GM21423 (cell line): ENCODE measurements around the gene OVOL2.
"Not testable (repeated sequence)": the region's sequence is repeated elsewhere in the genome, so short reads cannot be mapped to it uniquely, and the experiment has no call there.

Experiments used
- ATAC-seq: cut with Tn5 transposase; IDR thresholded peaks from one replicate; pipeline ENCODE4 v1.9.1; 2021; ENCODE audit warnings: mild to moderate bottlenecking, moderate library complexity; ENCODE audit not compliant: unreplicated experiment

OVOL2 gene

DNA sequence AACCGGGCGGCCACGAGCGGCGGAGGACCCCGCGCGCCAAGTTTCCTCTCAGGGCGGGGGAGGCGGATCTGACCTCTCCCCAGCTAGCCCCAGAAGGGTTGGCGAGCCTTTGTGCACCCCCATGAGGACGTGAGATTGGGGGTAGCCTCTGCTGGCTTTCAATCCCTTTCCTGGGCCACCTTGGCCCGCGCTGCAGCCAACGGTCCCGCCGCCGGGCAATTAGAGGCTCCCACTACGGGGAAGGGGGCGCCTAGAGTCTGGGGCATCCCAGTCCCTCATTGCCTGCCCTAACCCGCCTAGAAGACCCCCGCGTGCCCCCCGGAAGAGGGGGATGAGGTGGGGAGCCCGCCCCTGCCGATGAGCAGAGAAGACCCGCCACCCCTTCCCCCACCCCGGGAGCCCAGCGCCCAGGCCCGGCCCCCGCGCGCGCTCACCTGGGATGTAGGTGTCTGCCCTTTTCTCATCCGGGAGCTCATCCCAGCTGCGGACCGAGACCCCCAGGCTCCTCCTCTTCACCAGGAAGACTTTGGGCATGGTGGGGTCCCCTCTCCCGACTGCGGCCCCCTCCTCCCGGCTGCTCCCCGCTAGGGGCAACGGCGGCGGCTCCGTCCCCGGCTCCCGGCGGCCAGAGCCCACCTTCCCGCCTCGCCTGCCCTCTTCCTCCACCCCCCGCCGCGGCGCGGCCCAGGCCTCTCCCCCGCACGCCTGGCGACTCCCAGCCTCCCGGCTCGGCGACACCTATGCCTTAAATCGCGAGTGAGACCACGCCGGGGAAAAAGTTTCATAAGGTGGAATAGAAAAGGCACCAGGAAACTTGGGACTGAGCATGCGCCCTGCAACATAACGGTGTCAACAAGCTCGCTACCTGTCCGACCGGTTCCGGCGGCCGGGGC is at the start of gene OVOL2:
OVOL2 (minus strand) TSS at position 816 of the 893 bp plus-strand sequence; CDS start at position 534, 282 bp downstream.
- no peak for ATAC-seq

GRCh38 chr20:18103497-18103896 is 45.8 kb upstream of the OVOL2 start:
- ATAC-seq = no peak

DNA sequence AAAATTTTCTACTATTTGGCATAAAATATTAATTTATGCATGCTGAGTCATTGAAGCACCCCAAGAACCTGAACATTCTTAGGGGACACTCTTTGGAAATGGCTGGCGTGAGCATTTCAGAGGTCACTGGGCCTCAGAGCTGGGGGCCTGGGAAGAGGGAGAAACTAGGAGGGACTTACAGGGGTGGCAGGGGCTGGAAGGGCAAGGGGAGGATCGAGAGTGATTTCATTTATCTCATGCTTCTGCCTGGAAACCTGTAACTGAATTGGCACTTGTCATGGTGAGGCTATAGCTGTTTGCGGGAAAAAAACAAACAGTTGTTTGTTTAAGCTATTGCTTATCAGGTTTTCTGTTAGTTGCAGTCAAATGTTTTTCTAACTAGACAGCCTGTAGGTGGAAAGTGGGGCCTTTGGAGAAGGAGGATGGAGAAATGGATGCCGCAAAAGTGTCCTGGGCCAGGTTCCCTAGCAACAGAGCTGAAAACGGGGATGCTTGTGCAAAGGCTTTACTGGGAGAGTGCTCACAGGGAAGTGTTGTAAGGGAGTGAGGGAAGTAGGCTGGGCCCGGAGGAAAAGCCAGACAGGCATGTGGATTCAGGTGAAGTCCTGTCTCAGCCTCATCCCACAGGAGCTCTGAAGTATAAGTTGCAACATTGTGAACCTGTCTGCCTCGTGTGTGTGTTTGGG is 43.6 kb upstream of the OVOL2 start:
- ATAC-seq = no peak

DNA sequence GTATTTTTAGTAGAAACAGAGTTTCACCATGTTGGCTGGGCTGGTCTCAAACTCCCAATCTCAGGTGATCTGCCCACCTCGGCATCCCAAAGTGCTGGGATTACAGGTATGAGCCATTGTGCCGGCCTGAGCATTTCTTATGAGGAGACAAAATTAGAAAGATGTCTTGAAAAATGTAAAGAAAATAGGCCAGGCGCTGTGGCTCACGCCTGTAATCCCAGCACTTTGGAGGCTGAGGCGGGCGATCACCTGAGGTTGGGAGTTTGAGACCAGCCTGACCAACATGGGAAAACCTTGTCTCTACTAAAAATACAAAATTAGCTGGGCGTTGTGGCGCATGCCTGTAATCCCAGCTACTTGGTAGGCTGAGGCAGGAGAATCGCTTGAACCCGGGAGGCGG is 42.9 kb upstream of the OVOL2 start:
- not testable (repeated sequence) for ATAC-seq

DNA sequence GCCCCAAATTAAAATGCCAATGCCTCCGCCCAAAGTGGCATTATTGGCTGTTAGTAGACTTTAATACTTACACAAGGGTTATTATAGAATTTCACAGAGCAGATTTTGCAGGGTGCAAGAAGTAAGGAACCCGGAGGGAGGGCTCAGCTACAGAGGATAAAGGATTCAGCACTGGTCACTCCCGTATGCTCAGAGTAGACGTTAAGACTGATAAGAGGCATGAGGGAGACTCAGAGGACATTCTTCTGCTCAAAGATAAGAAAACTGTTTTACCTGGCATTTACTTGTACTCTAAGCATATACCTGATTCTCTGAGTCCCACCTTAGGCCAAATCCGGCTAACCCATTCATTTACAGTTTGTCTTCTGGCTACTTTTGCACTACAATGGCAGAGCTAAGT is 36.5 kb upstream of the OVOL2 start:
- ATAC-seq = no peak

- no peak for ATAC-seq
Observed at GRCh38 chr20:18093388-18093787, 35.7 kb upstream of the OVOL2 start.

- ATAC-seq = no peak
Observed at GRCh38 chr20:18092890-18093289, 35.2 kb upstream of the OVOL2 start.

- ATAC-seq = no peak
Observed at GRCh38 chr20:18091623-18092022, 33.9 kb upstream of the OVOL2 start.

GRCh38 chr20:18090477-18090876 is 32.8 kb upstream of the OVOL2 start:
- ATAC-seq = no peak

DNA sequence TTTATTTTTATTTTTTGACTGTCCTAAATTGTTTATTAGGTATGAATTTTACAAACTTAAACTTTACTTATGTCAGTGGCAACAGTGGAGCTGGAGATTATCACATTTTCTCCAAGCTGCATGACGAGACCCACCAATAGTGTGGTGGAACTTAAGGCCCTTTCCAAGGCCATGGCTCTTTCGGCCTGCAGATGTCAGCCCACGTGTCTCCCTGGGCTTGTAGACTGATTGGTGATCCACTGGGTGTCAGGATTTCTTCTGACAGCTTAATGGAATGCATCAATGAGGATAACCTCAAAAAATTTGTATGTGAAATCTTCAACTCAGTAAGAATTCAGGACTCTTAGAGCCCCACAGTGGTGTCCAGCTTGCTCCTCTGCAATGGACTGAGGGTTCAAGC is 32.3 kb upstream of the OVOL2 start:
- no peak for ATAC-seq

- ATAC-seq = not testable (repeated sequence)
Observed at GRCh38 chr20:18088841-18089240, 31.1 kb upstream of the OVOL2 start.

DNA sequence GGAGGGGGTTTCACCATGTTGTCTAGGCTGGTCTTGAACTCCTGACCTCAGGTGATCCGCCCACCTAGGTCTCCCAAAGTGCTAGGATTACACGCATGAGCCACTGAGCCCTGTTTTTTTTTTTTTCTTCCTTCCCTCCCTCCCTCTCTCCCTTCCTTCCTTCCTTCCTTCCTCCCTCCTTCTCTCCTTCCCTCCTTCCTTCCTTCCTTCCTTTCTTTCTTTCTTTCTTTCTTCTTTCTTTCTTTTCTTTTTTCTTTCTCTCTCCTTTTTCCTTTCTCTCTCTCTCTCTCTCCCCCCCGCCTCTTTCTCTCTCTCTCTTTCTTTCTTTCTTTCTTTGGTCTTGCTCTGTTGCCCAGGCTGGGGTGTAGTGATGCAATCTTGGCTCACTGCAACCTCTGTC is 30.6 kb upstream of the OVOL2 start:
- not testable (repeated sequence) for ATAC-seq

DNA sequence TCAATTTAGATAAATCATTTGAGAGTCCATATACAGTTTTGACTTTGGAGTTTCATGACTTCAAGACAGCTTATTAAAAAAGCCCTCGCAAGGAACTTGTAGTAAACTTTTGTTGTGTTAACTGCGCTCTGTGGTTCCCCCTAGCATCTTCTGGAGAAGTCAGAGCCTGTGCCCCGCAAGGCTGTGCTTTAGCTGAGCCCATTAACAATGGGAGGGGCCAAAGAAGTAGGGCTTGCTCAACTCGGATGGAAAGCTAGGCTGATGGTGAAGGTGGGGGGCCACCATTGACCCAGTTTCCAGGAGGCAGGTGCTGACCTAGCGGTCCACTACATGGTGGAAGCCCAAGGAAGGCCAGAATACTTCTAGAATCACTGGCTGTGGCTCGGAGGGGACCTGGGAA is 29.3 kb upstream of the OVOL2 start:
- ATAC-seq = no peak

- not testable (repeated sequence) for ATAC-seq
Observed at GRCh38 chr20:18080836-18081235, 23.1 kb upstream of the OVOL2 start.

DNA sequence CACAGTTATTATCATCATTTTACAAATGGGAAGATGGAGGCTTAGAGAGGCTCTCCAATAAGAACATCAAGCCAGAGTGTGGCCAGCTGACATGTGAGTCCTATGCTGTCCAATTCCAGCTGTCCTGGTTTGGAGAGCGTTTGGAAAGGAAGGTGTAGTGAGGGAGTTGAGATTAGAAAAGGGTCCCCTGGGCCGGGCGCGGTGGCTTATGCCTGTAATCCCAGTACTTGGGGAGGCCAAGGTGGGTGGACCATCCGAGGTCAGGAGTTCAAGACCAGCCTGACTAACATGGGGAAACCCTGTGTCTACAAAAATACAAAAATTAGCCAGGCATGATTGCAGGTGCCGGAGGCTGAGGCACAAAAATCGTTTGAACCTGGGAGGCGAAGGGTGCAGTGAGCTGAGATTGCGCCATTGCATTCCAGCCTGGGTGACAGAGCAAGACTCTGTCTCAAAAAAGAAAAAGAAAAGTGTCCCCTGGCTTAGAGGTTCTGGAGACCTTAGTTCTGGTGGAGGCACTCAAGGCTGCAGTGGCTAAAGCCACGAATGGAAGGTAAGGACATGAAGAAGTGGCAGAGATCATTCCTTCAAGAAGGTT is 22.1 kb upstream of the OVOL2 start:
- ATAC-seq = no peak

DNA sequence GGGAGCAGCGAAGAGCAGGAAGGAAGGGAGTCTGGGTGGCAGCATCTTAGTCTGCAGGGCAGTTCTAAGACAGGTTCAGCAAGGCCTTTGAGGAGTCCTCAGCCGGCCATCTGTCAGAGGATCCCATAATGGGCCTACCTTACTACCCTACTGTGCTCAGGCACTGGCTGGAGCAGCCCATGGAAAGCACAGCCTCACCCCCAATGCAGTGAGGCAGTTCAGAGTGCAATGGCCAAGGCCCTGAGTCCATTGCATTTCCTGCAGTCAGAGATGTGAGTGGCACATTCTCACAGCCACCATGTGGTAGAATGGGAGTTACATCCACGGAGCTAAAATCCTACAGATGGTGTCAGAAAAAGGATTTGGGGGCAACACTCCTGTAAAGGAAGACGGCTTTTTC is 19.4 kb upstream of the OVOL2 start:
- ATAC-seq = no peak

GRCh38 chr20:18072532-18072931 is 14.8 kb upstream of the OVOL2 start:
- no peak for ATAC-seq

- ATAC-seq = no peak
Observed at GRCh38 chr20:18066421-18067333, 9.0 kb upstream of the OVOL2 start.

DNA sequence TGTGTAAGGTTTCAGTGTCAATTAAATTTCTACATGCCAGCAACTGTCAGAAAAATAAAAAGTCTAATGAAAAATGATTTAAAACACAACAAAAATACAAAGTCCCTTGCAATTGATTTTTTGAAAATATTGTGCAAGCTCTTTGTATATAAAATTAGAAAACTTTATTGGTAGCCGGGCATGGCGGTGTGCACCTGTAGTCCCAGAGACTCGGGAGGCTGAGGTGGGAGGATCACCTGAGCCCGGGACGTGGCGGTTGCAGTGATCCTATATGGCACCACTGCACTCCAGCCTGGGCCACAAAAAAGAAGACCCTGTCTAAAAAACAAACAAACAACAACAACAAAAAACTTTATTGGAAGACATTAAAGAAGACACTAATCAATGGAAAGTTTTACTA is 6.0 kb upstream of the OVOL2 start:
- ATAC-seq = no peak

DNA sequence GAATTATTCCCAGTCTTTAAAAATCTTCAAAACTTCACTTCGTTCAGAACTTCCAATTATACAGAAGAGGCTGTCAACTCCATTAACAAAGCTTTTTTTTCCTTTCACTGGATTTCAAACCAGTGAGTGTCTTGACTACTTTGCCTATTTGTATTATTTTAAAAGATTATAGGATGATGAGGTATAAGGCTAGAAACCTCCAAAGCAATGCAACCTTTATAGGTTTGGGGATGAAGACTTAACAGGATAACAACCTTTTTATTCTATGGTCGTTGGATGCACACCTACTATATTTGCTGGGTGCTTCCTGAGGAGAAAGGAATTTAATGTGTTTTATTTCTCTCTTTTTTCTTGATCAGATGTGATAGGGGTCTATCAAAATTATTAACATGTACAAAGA is 1.9 kb upstream of the OVOL2 start:
- no peak for ATAC-seq
